ENCODE data around the gene RAD51B. TPM values are rescaled to one million over a fixed set of nuclear protein-coding genes. Genes with fewer than 3 reads are reported as not detected.

RAD51B gene
- total and polyA plus RNA-seq, 2 of the 13 experiments (the other 11 are each of a cell fraction or from before 2014, with no cell fraction given): 7.0 to 9.5 TPM

DNA sequence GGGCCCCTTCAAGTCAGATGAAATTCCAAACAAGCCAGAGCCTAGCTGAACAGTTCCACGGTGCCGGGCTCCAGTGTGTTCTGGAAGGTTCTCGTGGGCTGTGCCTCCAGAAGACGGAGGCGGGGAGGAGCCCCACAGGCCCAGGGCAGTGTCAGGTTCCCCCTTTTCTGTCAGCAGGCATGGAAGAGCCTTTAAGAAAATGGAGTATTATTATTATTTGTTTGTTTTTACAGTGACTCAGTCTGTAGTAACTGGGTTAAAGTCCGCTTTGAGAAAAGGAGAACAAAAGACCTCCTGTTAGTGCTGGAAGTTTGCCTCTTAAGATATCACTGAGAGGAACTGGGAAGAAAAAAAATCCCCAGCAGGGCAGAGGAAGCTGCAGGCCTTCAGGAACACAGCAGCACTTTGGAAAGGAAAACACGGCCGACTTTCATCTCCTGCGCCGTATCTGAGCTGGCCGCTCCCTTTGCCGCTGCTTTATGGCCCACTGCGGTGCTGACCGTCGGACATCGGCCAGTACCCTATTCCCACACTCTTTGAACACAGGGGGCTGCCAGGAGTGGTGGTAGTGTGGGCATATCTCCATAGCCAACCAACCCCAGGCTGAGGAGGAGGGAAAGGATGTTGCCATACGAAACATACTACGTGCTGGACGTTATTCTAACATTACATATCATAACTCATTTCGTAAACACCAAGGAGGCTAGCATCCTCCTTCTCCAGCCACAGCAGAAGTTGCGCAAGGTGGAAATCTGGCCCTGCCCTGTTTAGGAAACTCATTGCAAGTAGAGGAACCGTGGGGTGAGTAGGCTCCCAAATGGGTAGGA lies 779.3 kb downstream of the RAD51B start (continued):
- TF ChIP-seq ZNF143 (CRISPR knock-in tag; IDR thresholded peaks at IDR 0.05): 0 out of 2 replicates have a peak, but pooled peaks have one; percentile 21
- peak; percentile 85; the same call in 1 of the 2 replicates for TF ChIP-seq SIX1 (CRISPR knock-in tag; IDR thresholded peaks at IDR 0.05; ENCODE audit: borderline replicate concordance)
- no peak for TF ChIP-seq NAIF1 (CRISPR knock-in tag; IDR thresholded peaks at IDR 0.05; ENCODE audit: borderline replicate concordance)
- peak; percentile 67; the same call in 1 of the 2 replicates for TF ChIP-seq ZNF557 (CRISPR knock-in tag; IDR thresholded peaks at IDR 0.05)
- peak; percentile 95 for TF ChIP-seq CEBPB (IDR thresholded peaks at IDR 0.05; ENCODE audit: borderline replicate concordance, low read depth, low read length)
- no peak for TF ChIP-seq ZNF768 (CRISPR knock-in tag; IDR thresholded peaks at IDR 0.05)
- TF ChIP-seq ZBTB7B (CRISPR knock-in tag; IDR thresholded peaks at IDR 0.05): peak; percentile 56
- TF ChIP-seq SALL1 (CRISPR knock-in tag; IDR thresholded peaks at IDR 0.05): peak; percentile 69
- TF ChIP-seq ZNF34 (CRISPR knock-in tag; IDR thresholded peaks at IDR 0.05; ENCODE audit: borderline replicate concordance): 0 out of 2 replicates have a peak, but pooled peaks have one; percentile 50
- TF ChIP-seq FOXK1 (CRISPR knock-in tag; IDR thresholded peaks at IDR 0.05; ENCODE audit: borderline replicate concordance, low read depth): peak; percentile 23; the same call in 1 of the 2 replicates
- no peak for TF ChIP-seq MLLT10 (CRISPR knock-in tag; IDR thresholded peaks at IDR 0.05)
- TF ChIP-seq PCBP2 (optimal IDR thresholded peaks at IDR 0.05; ENCODE audit: low read depth, low read length, poor library complexity, severe bottlenecking): no peak
- 0 out of 2 replicates have a peak, but pooled peaks have one; percentile 79 for TF ChIP-seq ZNF383 (CRISPR knock-in tag; IDR thresholded peaks at IDR 0.05; ENCODE audit: borderline replicate concordance)
- TF ChIP-seq ZNF350 (CRISPR knock-in tag; IDR thresholded peaks at IDR 0.05; ENCODE audit: borderline replicate concordance, low read depth): peak; percentile 43; the same call in 1 of the 2 replicates
- peak; percentile 10; the same call in 1 of the 2 replicates for TF ChIP-seq ZNF792 (CRISPR knock-in tag; IDR thresholded peaks at IDR 0.05)
- no peak for TF ChIP-seq ZNF180 (CRISPR knock-in tag; IDR thresholded peaks at IDR 0.05; ENCODE audit: borderline replicate concordance, low read depth)
- TF ChIP-seq MEIS2 (CRISPR knock-in tag; IDR thresholded peaks at IDR 0.05): peak; percentile 22; the same call in 1 of the 2 replicates
- TF ChIP-seq TSC22D2 (CRISPR knock-in tag; IDR thresholded peaks at IDR 0.05; ENCODE audit: borderline replicate concordance): no peak
- TF ChIP-seq ZFX (CRISPR knock-in tag; IDR thresholded peaks at IDR 0.05; ENCODE audit: low read depth): peak; percentile 69
- TF ChIP-seq, protein P1, sequence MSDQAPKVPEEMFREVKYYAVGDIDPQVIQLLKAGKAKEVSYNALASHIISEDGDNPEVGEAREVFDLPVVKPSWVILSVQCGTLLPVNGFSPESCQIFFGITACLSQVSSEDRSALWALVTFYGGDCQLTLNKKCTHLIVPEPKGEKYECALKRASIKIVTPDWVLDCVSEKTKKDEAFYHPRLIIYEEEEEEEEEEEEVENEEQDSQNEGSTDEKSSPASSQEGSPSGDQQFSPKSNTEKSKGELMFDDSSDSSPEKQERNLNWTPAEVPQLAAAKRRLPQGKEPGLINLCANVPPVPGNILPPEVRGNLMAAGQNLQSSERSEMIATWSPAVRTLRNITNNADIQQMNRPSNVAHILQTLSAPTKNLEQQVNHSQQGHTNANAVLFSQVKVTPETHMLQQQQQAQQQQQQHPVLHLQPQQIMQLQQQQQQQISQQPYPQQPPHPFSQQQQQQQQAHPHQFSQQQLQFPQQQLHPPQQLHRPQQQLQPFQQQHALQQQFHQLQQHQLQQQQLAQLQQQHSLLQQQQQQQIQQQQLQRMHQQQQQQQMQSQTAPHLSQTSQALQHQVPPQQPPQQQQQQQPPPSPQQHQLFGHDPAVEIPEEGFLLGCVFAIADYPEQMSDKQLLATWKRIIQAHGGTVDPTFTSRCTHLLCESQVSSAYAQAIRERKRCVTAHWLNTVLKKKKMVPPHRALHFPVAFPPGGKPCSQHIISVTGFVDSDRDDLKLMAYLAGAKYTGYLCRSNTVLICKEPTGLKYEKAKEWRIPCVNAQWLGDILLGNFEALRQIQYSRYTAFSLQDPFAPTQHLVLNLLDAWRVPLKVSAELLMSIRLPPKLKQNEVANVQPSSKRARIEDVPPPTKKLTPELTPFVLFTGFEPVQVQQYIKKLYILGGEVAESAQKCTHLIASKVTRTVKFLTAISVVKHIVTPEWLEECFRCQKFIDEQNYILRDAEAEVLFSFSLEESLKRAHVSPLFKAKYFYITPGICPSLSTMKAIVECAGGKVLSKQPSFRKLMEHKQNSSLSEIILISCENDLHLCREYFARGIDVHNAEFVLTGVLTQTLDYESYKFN (CRISPR knock-in tag; conservative IDR thresholded peaks at IDR 0.05): peak; percentile 81
- TF ChIP-seq KDM6A (CRISPR knock-in tag; IDR thresholded peaks at IDR 0.05; ENCODE audit: low read depth): peak; percentile 33; the same call in 1 of the 2 replicates
- peak; percentile 54; the same call in 1 of the 2 replicates for TF ChIP-seq KMT2A (CRISPR knock-in tag; IDR thresholded peaks at IDR 0.05)
- peak; percentile 51 for TF ChIP-seq KAT8 (CRISPR knock-in tag; IDR thresholded peaks at IDR 0.05)
- TF ChIP-seq, protein P2, sequence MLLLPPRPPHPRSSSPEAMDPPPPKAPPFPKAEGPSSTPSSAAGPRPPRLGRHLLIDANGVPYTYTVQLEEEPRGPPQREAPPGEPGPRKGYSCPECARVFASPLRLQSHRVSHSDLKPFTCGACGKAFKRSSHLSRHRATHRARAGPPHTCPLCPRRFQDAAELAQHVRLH (CRISPR knock-in tag; IDR thresholded peaks at IDR 0.05; ENCODE audit: borderline replicate concordance, low read depth): peak; percentile 17; the same call in 1 of the 2 replicates
- TF ChIP-seq SP4 (CRISPR knock-in tag; IDR thresholded peaks at IDR 0.05): peak; percentile 38; the same call in 1 of the 2 replicates

Data from HepG2 (cell line).